ENCODE measurements around the gene MCRIP2.
"Not testable (repeated sequence)": the region's sequence is repeated elsewhere in the genome, so short reads cannot be mapped to it uniquely, and the experiment has no call there.

The MCRIP2 gene, protein sequence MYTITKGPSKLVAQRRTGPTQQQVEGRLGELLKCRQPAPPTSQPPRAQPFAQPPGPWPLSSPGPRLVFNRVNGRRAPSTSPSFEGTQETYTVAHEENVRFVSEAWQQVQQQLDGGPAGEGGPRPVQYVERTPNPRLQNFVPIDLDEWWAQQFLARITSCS

DNA sequence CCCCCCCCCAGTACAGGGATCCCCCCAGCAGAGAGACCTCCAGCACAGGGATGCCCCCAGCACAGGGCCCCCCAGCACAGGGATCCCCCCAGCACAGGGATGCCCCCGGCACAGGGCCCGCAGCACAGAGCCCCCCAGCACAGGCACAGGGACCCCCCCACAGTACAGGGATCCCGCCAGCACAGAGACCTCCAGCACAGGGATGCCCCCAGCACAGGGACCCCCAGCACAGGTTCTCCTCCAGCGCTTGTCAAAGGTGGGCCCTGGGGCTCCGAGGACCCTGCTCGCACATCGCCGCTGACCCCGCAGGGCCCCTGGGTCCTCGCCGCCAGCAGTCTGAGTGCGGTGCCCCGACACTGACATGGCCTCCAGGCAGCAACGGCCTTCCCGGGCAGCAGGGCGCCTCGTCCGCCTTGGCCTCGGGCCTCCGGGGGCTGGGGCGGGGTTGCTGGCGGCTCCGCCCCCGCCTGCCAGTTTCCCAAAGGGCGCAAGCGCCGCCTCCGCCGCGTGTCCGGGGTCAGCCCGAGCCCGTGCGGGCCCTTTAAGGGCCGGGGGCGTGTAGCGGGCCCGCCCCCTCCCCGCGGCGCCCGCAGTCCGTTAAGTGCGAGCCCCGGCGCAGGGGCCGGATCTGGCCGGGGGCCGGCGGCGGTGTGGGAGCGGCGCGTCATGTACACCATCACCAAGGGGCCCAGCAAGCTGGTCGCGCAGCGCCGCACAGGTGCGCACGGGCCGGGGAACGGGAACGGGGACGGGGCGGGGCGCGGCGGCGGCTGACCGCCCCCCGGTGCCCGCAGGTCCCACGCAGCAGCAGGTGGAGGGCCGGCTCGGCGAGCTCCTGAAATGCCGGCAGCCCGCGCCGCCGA, at the start of gene MCRIP2:
TSS of gene MCRIP2 (plus strand) at position 503 of the 863 bp plus-strand sequence. CDS start at position 667, 164 bp downstream.
- peak; percentile 49 for DNase-seq (ENCODE audit: low read depth)

- DNase-seq (ENCODE audit: low read depth) = no peak
Observed at GRCh38 chr16:591892-592517, 49.6 kb upstream of the MCRIP2 start.

DNA sequence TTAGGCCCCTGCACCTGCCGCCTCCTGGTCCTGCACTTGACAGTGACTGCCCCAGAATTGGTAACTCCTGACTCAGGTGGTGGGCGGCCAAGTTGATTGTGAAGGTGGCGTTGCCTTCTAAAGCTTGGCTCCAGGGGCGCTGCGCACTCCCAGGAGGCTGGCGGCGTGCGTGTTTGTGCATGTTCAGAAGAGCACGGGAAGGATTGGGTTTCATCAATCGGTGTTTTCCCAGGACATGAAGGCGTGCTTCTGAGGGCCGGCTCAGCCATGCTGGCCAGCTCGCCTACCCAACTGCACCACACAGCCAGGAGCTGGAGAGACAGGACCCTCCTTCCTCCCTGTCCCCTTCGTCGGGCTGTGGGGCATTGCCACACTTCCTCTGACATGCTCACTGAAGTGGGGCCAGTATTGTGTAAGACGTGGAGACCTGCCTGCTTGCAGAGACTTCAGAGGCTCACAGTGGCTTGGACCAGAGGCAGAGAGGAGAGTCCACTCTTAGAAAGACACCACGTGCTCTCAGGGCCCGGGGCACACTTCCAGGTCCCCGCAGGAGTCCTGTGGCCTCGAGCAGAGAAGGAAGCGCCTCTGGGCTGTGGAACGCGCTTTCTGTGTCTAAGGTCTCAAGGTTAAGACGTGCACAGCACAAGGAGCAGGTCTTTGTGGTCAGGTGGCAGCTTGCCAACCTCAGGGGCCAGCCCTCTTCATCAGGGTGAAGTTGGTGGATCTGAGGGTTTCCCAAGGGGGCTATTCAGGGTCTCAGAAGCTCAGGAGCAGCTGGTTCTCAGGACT, 48.9 kb upstream of the MCRIP2 start:
- no peak for DNase-seq (ENCODE audit: low read depth)

GRCh38 chr16:593406-593805, 48.2 kb upstream of the MCRIP2 start:
- DNase-seq (ENCODE audit: low read depth) = no peak

DNA sequence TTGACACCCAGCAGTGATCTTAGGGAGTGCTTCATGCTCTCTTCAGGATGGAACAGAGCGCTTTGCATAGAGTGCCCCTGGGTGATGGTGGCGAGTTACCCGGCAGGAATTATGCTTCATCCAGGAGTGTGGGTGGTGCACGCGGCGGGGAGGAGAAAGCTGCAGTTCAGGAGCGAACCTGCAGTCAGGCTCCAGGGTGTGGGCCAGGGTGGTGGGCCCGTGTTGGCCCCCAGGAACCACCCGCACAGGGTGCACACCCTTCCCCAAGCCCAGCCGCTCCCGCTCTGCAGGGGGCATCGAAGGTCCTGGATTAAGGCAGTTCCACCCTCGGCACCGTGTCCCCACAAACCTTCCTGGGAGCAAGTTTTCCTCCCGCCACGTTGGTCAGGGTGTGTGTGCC, 47.8 kb upstream of the MCRIP2 start:
- no peak for DNase-seq (ENCODE audit: low read depth)

DNA sequence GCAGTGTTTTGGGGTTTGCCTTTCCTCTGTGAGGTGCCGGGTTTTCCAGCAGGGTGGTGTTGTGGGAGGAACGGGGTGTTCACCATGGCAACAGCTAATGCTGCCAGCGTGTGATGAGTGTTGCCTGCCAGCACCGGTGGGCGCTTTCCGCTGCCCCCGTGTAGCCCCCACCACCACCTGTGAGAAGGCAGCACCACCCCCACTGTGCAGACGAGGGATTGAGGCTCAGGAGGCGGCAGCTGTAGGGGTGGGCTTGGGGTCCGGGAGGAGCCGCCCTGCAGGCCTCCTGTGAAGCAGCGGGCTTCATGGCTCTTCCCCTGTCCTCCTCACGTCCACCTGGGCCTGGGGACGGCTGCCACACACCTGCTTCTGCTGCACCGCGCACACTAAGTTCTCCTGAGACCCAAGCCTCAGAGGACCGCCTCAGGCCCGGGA, 46.5 kb upstream of the MCRIP2 start:
- DNase-seq (ENCODE audit: low read depth) = no peak

DNA sequence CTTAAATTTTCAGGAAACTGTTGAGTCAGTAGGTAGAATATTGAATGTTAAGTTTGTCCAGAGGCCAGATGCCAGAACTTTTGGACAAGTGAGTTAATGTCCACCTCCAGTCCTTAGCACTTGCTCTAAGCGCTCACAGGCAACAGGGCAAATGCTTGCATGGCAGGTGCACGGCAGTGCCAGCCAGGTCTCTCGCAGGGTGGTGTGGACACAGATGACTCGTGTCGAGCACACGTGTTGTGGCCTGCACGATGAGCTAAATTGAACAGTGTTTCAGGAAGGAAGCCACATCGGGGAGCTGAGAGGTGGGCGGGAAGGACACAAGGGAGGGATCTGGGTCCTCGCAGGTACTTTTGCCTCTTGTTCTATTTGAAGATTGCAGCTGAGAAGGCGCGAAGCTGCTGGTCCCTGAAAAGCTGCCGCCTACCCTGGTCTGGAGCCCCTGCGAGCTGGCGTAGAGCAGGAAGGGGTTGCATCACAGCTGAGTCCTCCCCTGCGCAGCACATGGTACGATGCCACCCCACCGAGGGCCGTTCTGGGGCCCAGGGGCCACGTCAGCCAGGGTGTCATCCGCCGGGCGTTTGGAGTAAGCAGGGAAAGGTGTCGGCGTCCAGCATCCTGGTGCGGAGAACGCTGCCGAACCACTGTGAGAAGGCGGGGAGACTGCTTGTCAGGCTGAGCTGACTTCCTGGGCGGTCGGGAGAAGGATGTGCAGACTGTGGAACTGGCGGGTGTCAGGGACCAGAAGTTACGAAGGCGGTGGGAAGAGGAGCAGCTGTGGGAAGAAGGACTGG, 45.5 kb upstream of the MCRIP2 start:
- no peak for DNase-seq (ENCODE audit: low read depth)

DNA sequence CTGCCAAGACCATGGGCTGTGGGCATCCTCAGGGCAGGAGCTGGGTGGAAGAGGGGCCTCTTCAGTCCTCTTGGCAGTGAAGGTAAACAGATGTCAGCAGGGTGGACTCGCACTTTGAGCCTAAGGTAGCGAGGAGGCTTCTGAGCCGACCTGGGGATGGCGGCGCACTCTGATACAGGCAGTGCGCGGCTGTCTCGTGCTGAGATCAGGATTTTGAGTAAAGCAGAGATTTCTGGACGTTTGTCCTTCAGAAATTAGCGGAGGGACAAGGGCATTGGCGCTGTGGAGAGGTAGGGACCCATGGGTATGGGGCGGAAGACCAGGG, 44.9 kb upstream of the MCRIP2 start:
- DNase-seq (ENCODE audit: low read depth) = no peak

DNA sequence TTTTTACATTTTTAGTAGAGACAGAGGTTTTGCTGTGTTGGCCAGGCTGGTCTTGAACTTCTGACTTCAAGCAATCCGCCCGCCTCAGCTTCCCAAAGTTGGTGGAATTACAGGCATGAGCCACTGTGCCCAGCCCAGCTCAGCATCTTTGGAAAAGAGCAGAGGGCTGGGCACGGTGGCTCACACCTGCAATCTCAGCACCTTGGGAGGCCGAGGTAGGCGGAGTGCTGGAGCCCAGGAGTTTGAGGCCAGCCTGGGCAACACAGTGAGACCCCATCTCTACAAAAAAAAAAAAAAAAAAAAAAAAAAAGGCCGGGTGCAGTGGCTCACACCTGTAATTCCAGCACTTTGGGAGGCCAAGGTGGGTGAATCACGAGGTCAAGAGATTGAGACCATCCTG, 44.0 kb upstream of the MCRIP2 start:
- not testable (repeated sequence) for DNase-seq (ENCODE audit: low read depth)

DNA sequence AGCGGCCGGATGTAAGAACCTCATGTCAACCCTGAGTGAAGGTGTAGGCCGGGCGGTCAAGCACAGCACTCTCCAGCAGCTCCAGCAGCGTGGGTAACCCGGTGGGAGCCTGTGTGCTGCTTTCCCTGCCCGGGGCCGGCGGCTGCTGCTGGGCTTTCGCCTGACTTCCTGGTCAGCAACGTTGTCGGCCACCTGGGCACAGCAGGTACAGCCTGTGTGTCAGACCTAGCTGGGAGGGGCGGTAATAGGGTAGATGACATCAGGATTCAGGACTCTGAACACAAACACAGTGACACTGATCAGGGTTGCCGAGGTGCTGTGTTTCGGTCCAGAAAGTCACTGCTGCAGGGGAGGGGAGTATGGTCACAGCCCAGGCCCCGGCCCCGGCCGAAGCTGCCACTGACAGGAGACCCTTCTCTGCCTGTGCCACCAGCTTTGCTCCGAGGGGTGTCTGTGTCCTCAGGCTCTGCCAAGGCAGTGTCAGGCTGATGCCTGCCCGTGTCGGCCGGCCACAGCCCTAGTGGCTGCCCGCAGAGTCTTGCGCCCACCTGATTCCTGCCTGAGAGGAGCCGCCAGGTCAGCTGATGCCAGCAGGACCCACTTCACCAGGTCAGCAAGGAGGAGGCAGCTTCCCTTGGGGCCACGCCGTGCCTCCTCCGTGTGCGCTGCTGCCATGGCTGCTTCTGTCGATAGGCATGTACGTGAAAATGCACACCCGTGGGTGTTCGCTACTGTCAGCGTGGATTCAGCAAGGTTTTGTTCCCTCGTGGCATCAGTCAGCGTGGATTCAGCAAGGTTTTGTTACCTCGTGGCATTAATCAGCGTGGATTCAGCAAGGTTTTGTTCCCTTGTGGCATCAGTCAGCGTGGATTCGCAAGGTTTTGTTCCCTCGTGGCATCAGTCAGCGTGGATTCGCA, 42.5 kb upstream of the MCRIP2 start:
- DNase-seq (ENCODE audit: low read depth) = no peak

DNA sequence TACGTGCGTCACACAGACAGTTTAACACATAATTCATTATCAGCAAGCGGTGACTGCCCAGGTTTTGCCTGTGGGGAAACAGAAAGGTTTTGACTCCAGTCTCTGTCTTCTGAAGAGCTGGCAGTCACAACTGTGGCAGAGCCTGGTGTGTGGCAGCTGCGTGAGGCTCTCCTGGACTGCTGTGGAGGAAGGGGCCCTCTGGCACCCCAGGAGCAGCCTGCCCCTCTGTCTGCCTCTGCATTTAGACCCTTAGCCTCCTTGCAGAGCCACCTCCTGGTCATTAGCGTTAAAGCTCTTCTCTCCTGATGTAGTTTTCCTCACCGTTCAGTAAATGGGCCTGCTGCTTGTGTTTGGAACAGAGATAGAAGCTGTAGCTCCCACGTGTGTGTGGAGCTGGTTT, 40.8 kb upstream of the MCRIP2 start:
- DNase-seq (ENCODE audit: low read depth) = no peak

DNA sequence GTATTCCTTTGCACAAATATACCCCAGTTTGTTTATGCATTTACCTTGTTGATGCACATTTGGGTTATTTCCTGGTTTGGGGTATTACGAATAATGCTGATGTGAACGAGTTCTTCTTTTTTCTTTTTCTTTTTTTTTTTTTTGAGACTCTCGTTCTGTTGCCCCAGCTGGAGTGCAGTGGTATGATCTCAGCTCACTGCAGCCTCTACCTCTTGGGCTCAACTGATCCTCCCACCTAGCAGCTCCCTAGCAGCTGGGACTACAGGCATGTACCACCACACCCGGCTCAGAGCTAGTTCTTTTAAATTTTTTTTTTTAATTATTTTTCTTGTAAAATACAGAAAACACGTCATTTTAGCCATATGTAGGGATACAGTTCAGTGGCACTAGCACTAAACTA, 37.7 kb upstream of the MCRIP2 start:
- DNase-seq (ENCODE audit: low read depth) = no peak

DNA sequence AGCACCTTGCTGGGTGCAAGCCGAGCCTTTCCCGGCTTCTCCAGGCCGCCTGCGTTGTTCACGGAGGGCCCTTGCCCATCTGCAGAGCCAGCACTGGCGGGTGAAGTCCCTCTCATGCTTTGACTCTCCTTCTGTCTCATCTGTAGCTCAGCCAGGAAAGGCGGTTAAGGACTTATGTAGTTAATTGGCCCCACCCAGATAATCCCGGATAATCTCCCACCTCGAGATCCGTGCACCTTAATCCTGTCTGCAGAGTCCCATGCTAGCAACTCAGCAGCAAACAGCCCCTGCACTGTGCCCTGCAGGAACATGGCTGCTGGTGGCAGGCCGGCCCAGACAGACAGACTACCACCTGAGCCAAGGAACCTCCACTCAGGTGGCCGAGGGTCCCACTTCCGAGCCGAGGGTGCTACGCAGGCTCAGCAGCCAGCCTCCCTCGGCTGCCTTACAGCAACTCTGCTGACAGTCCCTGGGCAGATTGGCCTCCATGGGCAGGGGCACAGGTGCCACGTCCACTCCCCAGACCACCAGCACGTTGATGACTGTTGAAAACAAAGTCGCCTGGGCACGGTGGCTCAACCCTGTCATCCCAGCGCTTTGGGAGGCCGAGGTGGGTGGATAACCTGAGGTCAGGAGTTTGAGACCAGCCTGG, 34.8 kb upstream of the MCRIP2 start:
- DNase-seq (ENCODE audit: low read depth) = no peak

DNA sequence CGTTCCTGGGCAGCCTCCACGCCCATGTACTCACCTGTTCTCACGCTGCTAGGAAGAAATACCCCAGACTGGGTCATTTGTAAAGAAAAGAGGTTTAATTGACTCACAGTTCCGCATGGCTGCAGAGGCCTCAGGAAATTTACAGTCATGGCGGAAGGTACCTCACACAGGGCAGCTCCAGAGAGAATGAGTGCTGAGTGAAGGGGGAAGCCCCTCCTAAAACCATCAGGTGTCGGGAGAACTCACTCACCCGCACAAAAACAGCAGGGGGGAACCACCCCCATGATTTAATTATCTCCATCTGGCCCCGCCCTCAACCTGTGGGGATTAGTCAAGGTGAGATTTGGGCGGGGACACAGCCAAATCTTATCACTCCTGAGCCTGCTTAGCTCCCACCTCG, 33.6 kb upstream of the MCRIP2 start:
- no peak for DNase-seq (ENCODE audit: low read depth)

- DNase-seq (ENCODE audit: low read depth) = no peak
Observed at GRCh38 chr16:609316-609715, 32.3 kb upstream of the MCRIP2 start.

GRCh38 chr16:609984-610383, 31.6 kb upstream of the MCRIP2 start:
- DNase-seq (ENCODE audit: low read depth) = no peak

GRCh38 chr16:610513-611381, 30.9 kb upstream of the MCRIP2 start:
- peak; percentile 36 for DNase-seq (ENCODE audit: low read depth)

DNA sequence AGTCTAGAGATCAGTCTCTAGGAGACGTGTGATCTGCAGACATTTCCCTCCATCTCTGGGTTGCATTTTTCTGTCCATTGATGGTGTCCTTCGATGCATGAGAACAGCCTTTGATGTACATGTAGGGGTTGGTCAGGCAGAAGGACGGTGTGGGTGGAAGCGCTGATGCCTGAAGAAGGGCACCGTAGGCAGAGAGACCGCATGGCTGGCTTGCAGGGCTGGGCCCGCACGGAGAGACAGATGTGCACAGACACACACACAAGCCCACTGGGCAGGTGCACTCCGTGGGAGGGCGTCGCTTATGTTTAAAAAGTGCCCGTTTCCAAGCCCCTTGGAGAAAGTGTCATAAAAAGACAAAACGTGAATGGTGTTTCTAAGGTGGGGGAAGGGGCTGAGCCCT, 26.5 kb upstream of the MCRIP2 start:
- DNase-seq (ENCODE audit: low read depth) = no peak

All from activated T-helper 1 cell treated with Interleukin-2 at 50 U/mL for 16 hours (primary cell).